NCI-H1694 treated with DMSO at 0.1 percent for 48 hours (cell line): ENCODE data around the gene KCNK3.
"Not testable (repeated sequence)": the region's sequence is repeated elsewhere in the genome, so short reads cannot be mapped to it uniquely, and the experiment has no call there.

ENCODE experiments used
- DNase-seq: peaks from one replicate; lab custom pipeline; 2025; lab: John Stamatoyannopoulos, UW

The KCNK3 gene

GRCh38 chr2:26730549-26731344 is 38.2 kb downstream of the KCNK3 start:
- DNase-seq: no peak

DNA sequence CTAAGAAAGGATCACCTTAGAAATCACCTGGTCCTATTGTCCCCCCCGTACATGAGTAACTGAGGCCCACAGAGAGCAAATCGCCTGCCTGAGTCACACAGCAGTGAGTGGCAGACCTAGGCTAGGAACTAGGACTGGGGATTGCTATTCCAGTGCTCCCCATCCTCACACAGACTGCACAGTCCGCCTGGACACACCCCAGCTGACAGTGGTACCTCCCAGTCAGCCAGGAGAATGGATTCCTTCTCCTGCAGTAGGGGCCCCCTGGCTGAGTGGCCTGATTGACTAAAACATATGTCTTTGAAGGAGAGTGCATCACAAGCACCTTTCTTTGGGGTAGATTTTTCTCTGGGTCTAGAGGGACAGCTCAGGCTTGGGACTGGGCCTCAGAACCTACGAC is 39.2 kb downstream of the KCNK3 start:
- no peak for DNase-seq

DNA sequence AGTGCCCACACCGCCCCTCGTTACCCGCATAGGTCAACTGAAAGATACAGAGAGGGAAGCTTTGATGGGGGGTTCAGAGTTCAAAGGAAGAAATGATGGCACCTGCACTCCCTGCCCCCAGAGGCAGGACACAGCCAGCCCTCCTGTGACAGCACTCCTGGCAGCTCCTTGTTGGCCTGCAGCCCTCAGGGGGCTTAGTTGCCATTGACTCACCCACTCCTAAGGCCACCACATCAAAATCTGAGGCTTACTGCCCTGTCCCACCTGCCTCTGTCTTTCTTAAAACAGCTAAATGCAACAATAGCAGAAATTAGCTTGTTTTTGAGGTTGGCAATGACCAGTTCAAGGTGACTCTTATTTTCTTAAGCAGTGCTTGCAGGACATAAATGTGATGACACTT is 39.9 kb downstream of the KCNK3 start:
- DNase-seq: no peak

DNA sequence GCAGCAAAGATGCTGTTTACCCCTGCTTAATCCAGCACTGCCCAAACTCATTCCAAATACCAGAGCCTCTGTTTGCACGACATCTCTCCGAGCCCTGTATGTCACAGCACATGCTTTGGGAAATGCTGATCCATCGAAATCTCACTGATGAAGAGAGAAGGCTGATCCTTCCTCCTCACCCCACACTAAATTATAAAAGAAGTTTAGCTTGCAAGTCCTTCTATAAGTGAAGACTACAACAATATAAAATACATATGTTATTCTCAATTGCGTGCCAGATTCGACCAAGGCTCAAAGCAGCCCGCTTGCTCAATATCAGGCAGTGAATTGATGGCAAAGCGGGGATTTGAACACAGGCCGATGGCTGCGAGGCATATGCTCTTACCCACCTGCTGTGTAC is 40.9 kb downstream of the KCNK3 start:
- no peak for DNase-seq

- no peak for DNase-seq
These were observed 42.6 kb downstream of the KCNK3 start for GRCh38 chr2:26735097-26735496.

DNA sequence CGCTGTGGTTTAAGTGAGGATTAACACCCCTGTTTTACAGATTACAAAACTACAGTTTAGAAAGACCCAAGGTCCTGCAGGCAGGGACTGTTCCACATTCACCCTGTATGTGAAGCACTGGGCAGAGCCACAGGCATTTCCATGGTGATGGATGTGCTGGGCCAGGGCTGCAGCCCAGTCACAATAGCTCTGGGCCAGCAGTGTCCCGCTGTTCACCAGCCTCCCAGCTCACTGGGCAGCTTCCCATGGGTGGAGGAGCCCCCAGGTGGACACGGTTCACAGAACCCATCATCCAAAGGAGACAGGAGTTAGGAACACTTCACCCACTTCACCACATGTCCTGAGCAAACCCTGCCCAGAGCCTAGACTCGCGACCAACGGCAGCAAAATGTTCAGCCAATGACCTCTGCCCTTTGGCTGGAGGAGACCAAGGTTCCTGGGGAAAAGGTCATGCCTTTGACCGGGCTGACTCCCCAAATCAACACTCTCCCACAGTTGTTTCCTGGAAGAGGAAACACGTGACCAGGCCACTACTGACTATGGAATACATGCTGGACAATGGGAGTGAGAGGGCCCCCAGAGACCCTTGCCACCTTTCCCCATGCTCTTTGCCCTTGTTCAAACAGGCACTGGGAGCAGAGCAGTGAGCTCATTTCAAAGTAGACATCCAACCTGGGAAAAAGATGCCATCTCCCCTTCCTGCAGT is 43.5 kb downstream of the KCNK3 start:
- no peak for DNase-seq

DNA sequence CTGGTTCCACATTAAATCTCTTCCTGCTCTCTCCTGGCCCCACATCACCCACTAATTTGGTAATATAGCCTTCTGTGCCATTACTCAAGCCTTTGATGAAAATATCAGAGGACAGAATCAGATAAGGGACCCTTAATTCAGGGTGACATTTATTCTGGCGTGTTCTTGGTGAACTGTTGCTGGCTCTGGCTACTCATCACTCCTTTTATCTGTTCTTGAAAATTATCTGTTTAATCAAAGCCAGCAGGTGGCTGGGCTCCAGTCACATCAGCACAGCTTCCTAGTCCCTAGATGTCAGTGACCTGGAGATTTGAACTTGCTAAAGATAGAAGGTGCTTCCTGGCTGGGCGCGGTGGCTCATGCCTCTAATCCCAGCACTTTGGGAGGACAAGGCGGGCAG is 44.7 kb downstream of the KCNK3 start:
- no peak for DNase-seq

DNA sequence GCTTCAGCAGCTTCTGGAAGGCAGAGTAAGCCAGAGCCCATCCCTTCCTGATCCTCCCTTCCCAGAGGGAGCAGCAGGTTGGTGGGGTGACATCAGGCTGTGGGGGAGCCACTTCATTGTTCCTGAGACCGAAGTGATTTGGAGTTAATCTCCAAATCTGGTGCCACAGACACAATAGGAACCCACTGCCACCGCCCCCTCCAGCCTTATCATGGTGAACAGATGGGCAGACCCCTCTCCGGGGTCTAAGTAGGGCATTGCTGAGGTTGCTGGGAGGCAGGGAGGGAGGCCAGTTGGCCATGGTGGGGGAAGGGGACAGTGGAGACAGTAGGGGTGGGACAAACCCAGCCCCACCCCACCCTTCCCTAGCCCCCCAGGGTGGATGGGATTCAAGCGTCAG is 46.0 kb downstream of the KCNK3 start:
- DNase-seq: no peak

GRCh38 chr2:26739514-26739913 is 47.0 kb downstream of the KCNK3 start:
- no peak for DNase-seq

- DNase-seq: no peak
These were observed 47.8 kb downstream of the KCNK3 start for GRCh38 chr2:26740346-26740745.

DNA sequence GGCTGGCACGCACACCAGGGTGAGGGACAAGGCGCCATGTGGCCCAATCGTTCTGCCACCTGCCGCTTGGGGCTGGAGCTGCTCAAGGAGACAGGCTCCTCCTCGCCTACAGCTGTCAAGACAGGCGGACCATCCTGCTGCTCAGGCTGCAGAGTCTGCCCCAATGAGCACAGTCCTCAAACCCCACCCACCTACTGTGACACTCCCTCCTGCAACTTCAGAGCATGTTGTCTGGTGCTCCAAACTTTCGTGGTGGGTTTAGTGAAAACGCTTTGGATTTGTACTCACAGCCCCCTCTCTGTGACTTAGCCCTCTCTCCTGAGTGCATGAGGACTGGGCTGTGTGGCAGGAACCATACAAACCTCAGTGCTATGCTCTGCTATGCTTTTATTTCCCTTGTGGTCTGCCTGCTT is 48.4 kb downstream of the KCNK3 start:
- peak; percentile 64 for DNase-seq

DNA sequence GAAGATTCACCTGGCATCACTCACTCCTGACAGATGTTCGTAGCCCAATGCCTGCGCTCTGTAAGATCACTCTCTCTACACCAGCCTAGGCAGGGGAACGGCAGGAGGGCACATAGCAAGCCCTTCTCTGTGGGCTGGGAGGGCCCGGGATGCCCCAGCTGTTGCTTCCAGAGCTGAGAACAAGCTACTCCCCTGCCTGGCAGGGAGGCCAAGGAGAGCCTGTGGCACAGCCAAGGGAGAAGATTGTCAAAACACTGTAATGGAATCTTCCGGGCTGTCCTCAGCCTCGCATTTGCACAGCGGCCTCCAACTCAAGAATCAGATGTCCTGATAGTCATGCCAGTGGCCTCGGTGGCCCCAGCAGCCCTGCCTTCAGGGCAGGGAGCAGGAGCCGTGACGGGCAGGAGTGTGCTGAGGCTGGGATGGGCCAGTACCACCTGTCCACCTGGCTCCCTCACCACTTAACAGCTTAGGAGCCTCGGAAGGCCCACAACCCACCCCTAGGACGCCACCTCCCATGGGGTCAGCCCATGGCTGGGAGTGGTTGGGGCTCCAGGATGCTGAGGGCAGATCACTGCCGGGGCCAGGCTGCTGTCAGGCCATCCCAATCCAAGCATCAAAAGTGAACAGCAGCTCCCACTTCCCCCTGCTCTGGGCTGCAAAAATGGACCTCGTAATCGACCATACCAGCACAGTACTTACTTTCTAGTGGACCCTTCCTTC is 49.7 kb downstream of the KCNK3 start:
- DNase-seq: peak; percentile 31

- DNase-seq: no peak
These were observed 51.3 kb downstream of the KCNK3 start for GRCh38 chr2:26743852-26744251.

GRCh38 chr2:26744953-26745352 is 52.4 kb downstream of the KCNK3 start:
- DNase-seq: no peak

- DNase-seq: peak; percentile 86
These were observed 53.2 kb downstream of the KCNK3 start for GRCh38 chr2:26745609-26746327.

GRCh38 chr2:26746934-26747333 is 54.4 kb downstream of the KCNK3 start:
- DNase-seq: no peak

DNA sequence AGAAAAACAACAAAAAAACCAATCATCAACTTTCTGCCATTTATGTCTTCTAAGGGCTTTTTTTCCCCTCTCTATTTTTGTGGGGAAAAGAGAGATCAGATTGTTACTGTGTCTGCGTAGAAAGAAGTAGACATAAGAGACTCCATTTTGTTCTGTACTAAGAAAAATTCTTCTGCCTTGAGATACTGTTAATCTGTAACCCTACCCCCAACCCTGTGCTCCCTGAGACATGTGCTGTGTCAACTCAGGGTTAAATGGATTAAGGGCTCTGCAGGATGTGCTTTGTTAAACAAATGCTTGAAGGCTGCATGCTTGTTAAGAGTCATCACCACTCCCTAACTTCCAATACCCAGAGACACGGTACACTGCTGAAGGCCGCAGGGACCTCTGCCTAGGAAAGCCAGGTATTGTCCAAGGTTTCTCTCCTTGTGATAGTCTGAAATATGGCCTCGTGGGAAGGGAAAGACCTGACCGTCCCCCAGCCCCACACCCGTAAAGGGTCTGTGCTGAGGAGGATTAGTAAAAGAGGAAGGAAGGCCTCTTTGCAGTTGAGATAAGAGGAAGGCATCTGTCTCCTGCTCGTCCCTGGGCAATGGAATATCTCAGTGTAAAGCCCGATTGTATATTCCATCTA is 57.4 kb downstream of the KCNK3 start:
- not testable (repeated sequence) for DNase-seq

DNA sequence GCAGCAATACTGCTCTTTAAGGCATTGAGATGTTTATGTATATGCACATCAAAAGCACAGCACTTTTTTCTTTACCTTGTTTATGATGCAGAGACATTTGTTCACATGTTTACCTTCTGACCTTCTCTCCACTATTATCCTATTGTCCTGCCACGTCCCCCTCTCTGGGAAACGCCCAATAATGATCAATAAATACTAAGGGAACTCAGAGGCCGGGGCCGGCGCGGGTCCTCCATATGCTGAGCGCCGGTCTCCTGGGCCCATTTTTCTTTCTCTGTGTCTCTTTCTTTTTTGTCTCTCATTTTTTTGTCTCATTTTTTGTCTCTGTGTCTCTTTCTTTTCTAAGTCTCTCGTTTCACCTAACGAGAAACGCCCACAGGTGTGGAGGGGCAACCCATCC is 57.9 kb downstream of the KCNK3 start:
- not testable (repeated sequence) for DNase-seq

GRCh38 chr2:26752656-26753055 is 60.1 kb downstream of the KCNK3 start:
- peak; percentile 56 for DNase-seq

GRCh38 chr2:26754539-26754938 is 62.0 kb downstream of the KCNK3 start:
- DNase-seq: no peak

- no peak for DNase-seq
These were observed 62.6 kb downstream of the KCNK3 start for GRCh38 chr2:26754972-26755670.
